Body of pancreas (tissue), 4 donors: ENCODE measurements around the gene SP140. TPM values are rescaled to one million over a fixed set of nuclear protein-coding genes. Genes with fewer than 3 reads are reported as not detected.
"Not testable (repeated sequence)": the region's sequence is repeated elsewhere in the genome, so short reads cannot be mapped to it uniquely, and the experiment has no call there.

Experiments used
- ATAC-seq: fragments of 150-250 bp; one replicate; pipeline ENCODE4 v1.9.1; 2016
- DNase-seq, 4 donors: peaks; one replicate each; pipeline ENCODE4 v3.0.0-alpha.2; 2019
- H3K27ac ChIP-seq, 4 donors: fragments of 200-600 bp; sonication (generic); 1 replicate in 3 of 4; 2 replicates in 1 of 4; pipeline versions ENCODE4 v1.5.1 to v1.6.1; 2016 to 2019; ENCODE audit warnings: mild to moderate bottlenecking in 1 of 4, mixed read lengths in 1 of 4, moderate library complexity in 1 of 4
- H3K27me3 ChIP-seq, 2 donors: fragments of 200-600 bp; sonication (generic); one replicate each; pipeline ENCODE4 v1.6.0; 2016; ENCODE audit warnings: mild to moderate bottlenecking in 1 of 2
- H3K36me3 ChIP-seq, 2 donors: fragments of 200-600 bp; sonication (generic); replicated peaks in 1 of 2; 2 replicates each; pipeline ENCODE4 v1.5.1; 2016; ENCODE audit warnings: low read depth in 2 of 2; ENCODE audit not compliant: insufficient read depth in 1 of 2
- H3K4me1 ChIP-seq: fragments of 200-600 bp; sonication (generic); one replicate; pipeline ENCODE4 v1.6.0; 2016
- H3K4me3 ChIP-seq, 2 donors: fragments of 200-600 bp; sonication (generic); 1 replicate in 1 of 2; 2 replicates in 1 of 2; pipeline ENCODE4 v1.5.1; 2016 to 2019
- H3K9me3 ChIP-seq, 3 donors: fragments of 200-600 bp; sonication (generic); 1 replicate in 2 of 3; 2 replicates in 1 of 3; pipeline ENCODE4 v1.5.1; 2016
- CTCF ChIP-seq, 7 experiments: fragments of 450-650 bp in 4 of 7; fragments of 200-600 bp in 3 of 7; sonication (generic) in 3 of 7; IDR thresholded peaks; one replicate each; pipeline ENCODE4 v1.5.1; 2016 to 2019; ENCODE audit warnings: antibody characterized with exemption in 7 of 7
- POLR2A ChIP-seq, 3 donors: fragments of 450-650 bp; IDR thresholded peaks; one replicate each; pipeline ENCODE4 v1.6.1; 2016; ENCODE audit warnings: antibody characterized with exemption in 3 of 3, mild to moderate bottlenecking in 2 of 3
- WGBS, 2 donors: methylation state at CpG; one replicate each; pipeline ENCODE4 v1.1.5; 2017; 5-methylcytosine and 5-hydroxymethylcytosine counted together
- intact Hi-C: fragments of 100-400 bp; cut with DNase I; formaldehyde crosslinking; loops from one replicate; pipeline ENCODE4 v1.15.1; 2023
- total RNA-seq, 2 donors: library from RNA; depleted of rRNA; stranded (reverse); fragments of >200 nt; gene quantifications; one replicate each; pipeline ENCODE4 v1.1.0, GENCODE V29; 2016

The SP140 gene
- total RNA-seq, 2 donors from 2014 or later, result 0.33 to 0.52 TPM

- H3K27me3 ChIP-seq, result no peaks in the 10 kb centered on the region
- DNase-seq (no peak), ATAC-seq (no peak)
- H3K4me3 ChIP-seq, result no peak overlapping the region
- H3K9me3 ChIP-seq, result no peaks in the 10 kb centered on the region
- WGBS, 2 donors, result 34 to 43% methylated on average over 3 of the region's 3 CpGs
- intact Hi-C loops, result no loop called here
- peaks cover 0 to 2% of the 10 kb centered on the region in 2 donors for H3K36me3 ChIP-seq
- no peaks in the 10 kb centered on the region for H3K4me1 ChIP-seq
- no peak overlapping the region for H3K27ac ChIP-seq
- TF ChIP-seq CTCF (IDR thresholded peaks at IDR 0.05), result no peak
- TF ChIP-seq POLR2A (IDR thresholded peaks at IDR 0.05), result no peak
Measured at GRCh38 chr2:230335461-230335863, 109.9 kb downstream of the SP140 start.

GRCh38 chr2:230335864-230336506 lies 110.4 kb downstream of the SP140 start:
- Histone ChIP-seq H3K4me3 (no peak overlapping the region), H3K4me1 (no peaks in the 10 kb centered on the region), H3K27ac (no peak overlapping the region), H3K27me3 (no peaks in the 10 kb centered on the region), H3K9me3 (no peaks in the 10 kb centered on the region), H3K36me3 (peaks cover 0 to 2% of the 10 kb centered on the region in 2 donors)
- 69 to 70% methylated on average over 3 of the region's 3 CpGs for WGBS, 2 donors
- intact Hi-C loops, result no loop called here
- no peak for ATAC-seq
- no peak for DNase-seq
- TF ChIP-seq POLR2A (IDR thresholded peaks at IDR 0.05), result no peak
- no peak for TF ChIP-seq CTCF (IDR thresholded peaks at IDR 0.05)

- DNase-seq, intact Hi-C loops, H3K36me3 ChIP-seq, H3K4me1 ChIP-seq, H3K27ac ChIP-seq, H3K9me3 ChIP-seq, H3K27me3 ChIP-seq, ATAC-seq, H3K4me3 ChIP-seq: not testable (repeated sequence)
- 91 to 92% methylated on average over 27 to 33 of the region's 33 CpGs for WGBS, 2 donors
Measured at GRCh38 chr2:230341936-230342528, 116.5 kb downstream of the SP140 start.

- H3K36me3 ChIP-seq, H3K4me3 ChIP-seq, ATAC-seq, H3K4me1 ChIP-seq, H3K27ac ChIP-seq, DNase-seq, intact Hi-C loops, H3K27me3 ChIP-seq, H3K9me3 ChIP-seq: not testable (repeated sequence)
- 91 to 92% methylated on average over 2 of the region's 2 CpGs for WGBS, 2 donors
Measured at GRCh38 chr2:230343041-230343624, 117.6 kb downstream of the SP140 start.

GRCh38 chr2:230343747-230344146 lies 118.2 kb downstream of the SP140 start:
- intact Hi-C loops, result no loop called here
- no peak for DNase-seq

More at GRCh38 chr2:230343747-230344146, 118.2 kb downstream of the SP140 start:
- H3K4me1 ChIP-seq, result no peaks in the 10 kb centered on the region
- no peak for ATAC-seq
- WGBS, 2 donors, result 84 to 100% methylated on average over 1 of the region's 1 CpG
- H3K27me3 ChIP-seq, result no peaks in the 10 kb centered on the region
- H3K36me3 ChIP-seq, result no peaks in the 10 kb centered on the region
- TF ChIP-seq CTCF (IDR thresholded peaks at IDR 0.05), result no peak
- TF ChIP-seq POLR2A (IDR thresholded peaks at IDR 0.05), result no peak
- no peak overlapping the region for H3K4me3 ChIP-seq
- H3K27ac ChIP-seq, result no peak overlapping the region
- no peaks in the 10 kb centered on the region for H3K9me3 ChIP-seq
